ENCODE results near the gene PGRMC2. TPM values are rescaled to one million over a fixed set of nuclear protein-coding genes. Genes with fewer than 3 reads are reported as not detected.
"Not testable (repeated sequence)": the region's sequence is repeated elsewhere in the genome, so short reads cannot be mapped to it uniquely, and the experiment has no call there.

The PGRMC2 gene
- total RNA-seq, 1 experiment from 2014 or later: 11.4 TPM

- H3F3A ChIP-seq (ENCODE audit: low read length, unreplicated experiment); BruUV-seq (replicated peaks); H4K20me1 ChIP-seq (ENCODE audit: low read length); H3K4me1 ChIP-seq (ENCODE audit: insufficient read depth, low read length); H3K4me3 ChIP-seq (ENCODE audit: low read length); DNase-seq; H3K27me3 ChIP-seq (ENCODE audit: low read length); H3K79me2 ChIP-seq (ENCODE audit: low read length); ATAC-seq; H3K4me2 ChIP-seq (ENCODE audit: low read length); H3K27ac ChIP-seq (ENCODE audit: low read length); H3K9me3 ChIP-seq (ENCODE audit: low read length); CTCF ChIA-PET; POLR2A ChIA-PET (ENCODE audit: unreplicated experiment); H3K9ac ChIP-seq (ENCODE audit: low read length); H3K9me2 ChIP-seq (replicated peaks; ENCODE audit: low read length); intact Hi-C loops (cut with micrococcal nuclease); H2AFZ ChIP-seq (ENCODE audit: low read length); H3K36me3 ChIP-seq (ENCODE audit: low read depth, low read length): not testable (repeated sequence)
Observed at GRCh38 chr4:128259889-128260288, 27.7 kb downstream of the PGRMC2 start.

- ATAC-seq; H3F3A ChIP-seq (ENCODE audit: low read length, unreplicated experiment); H4K20me1 ChIP-seq (ENCODE audit: low read length); H3K9me2 ChIP-seq (replicated peaks; ENCODE audit: low read length); H3K9ac ChIP-seq (ENCODE audit: low read length); H3K4me3 ChIP-seq (ENCODE audit: low read length); intact Hi-C loops (cut with micrococcal nuclease); POLR2A ChIA-PET (ENCODE audit: unreplicated experiment); H2AFZ ChIP-seq (ENCODE audit: low read length); H3K9me3 ChIP-seq (ENCODE audit: low read length); H3K4me2 ChIP-seq (ENCODE audit: low read length); H3K27me3 ChIP-seq (ENCODE audit: low read length); H3K27ac ChIP-seq (ENCODE audit: low read length); CTCF ChIA-PET; BruUV-seq (replicated peaks); H3K79me2 ChIP-seq (ENCODE audit: low read length); H3K4me1 ChIP-seq (ENCODE audit: insufficient read depth, low read length); DNase-seq; H3K36me3 ChIP-seq (ENCODE audit: low read depth, low read length): not testable (repeated sequence)
Observed at GRCh38 chr4:128258166-128258565, 29.4 kb downstream of the PGRMC2 start.

- no peak overlapping the region for H2AFZ ChIP-seq (ENCODE audit: low read length)
- no peaks in the 10 kb centered on the region for H3K9me2 ChIP-seq (replicated peaks; ENCODE audit: low read length)
- no TSS peak for BruUV-seq (replicated peaks)
- H3K27ac ChIP-seq (ENCODE audit: low read length): no peak overlapping the region
- ChIA-PET POLR2A (ENCODE audit: unreplicated experiment) (no interaction called here), CTCF (no interaction called here)
- no peak overlapping the region for H3K9ac ChIP-seq (ENCODE audit: low read length)
- no peaks in the 10 kb centered on the region for H3K9me3 ChIP-seq (ENCODE audit: low read length)
- DNase-seq (no peak), ATAC-seq (no peak)
- no peaks in the 10 kb centered on the region for H3K4me1 ChIP-seq (ENCODE audit: insufficient read depth, low read length)
- no peaks in the 10 kb centered on the region for H3K27me3 ChIP-seq (ENCODE audit: low read length)
- H3K4me3 ChIP-seq (ENCODE audit: low read length): no peak overlapping the region
- no peaks in the 10 kb centered on the region for H3K79me2 ChIP-seq (ENCODE audit: low read length)
- intact Hi-C loops (cut with micrococcal nuclease): no loop called here
- H3F3A ChIP-seq (ENCODE audit: low read length, unreplicated experiment): no peaks in the 10 kb centered on the region
- H3K36me3 ChIP-seq (ENCODE audit: low read depth, low read length): no peaks in the 10 kb centered on the region; the same call in 1 of the 2 replicates
- no peak for TF ChIP-seq CTCF (conservative IDR thresholded peaks at IDR 0.05; ENCODE audit: low read depth, low read length)
- TF ChIP-seq EZH2phosphoT487 (IDR thresholded peaks at IDR 0.05; ENCODE audit: borderline replicate concordance, low read length): no peak
- TF ChIP-seq EZH2 (IDR thresholded peaks at IDR 0.05; ENCODE audit: low read length, unreplicated experiment): no peak
- H4K20me1 ChIP-seq (ENCODE audit: low read length): no peaks in the 10 kb centered on the region
- no peak overlapping the region for H3K4me2 ChIP-seq (ENCODE audit: low read length)
Observed at GRCh38 chr4:128256539-128256938, 31.1 kb downstream of the PGRMC2 start.

- Histone ChIP-seq H3K9me2 (replicated peaks; ENCODE audit: low read length) (no peaks in the 10 kb centered on the region), H3K9ac (ENCODE audit: low read length) (no peak overlapping the region), H3K4me2 (ENCODE audit: low read length) (no peak overlapping the region), H3K27me3 (ENCODE audit: low read length) (no peaks in the 10 kb centered on the region), H3F3A (ENCODE audit: low read length, unreplicated experiment) (no peaks in the 10 kb centered on the region), H3K79me2 (ENCODE audit: low read length) (no peaks in the 10 kb centered on the region), H3K27ac (ENCODE audit: low read length) (no peak overlapping the region), H3K36me3 (ENCODE audit: low read depth, low read length) (no peaks in the 10 kb centered on the region; the same call in 1 of the 2 replicates), H3K4me1 (ENCODE audit: insufficient read depth, low read length) (no peaks in the 10 kb centered on the region), H2AFZ (ENCODE audit: low read length) (no peak overlapping the region), H3K9me3 (ENCODE audit: low read length) (no peaks in the 10 kb centered on the region), H3K4me3 (ENCODE audit: low read length) (no peak overlapping the region), H4K20me1 (ENCODE audit: low read length) (no peaks in the 10 kb centered on the region)
- ATAC-seq (no peak), DNase-seq (no peak)
- no peak for TF ChIP-seq EZH2phosphoT487 (IDR thresholded peaks at IDR 0.05; ENCODE audit: borderline replicate concordance, low read length)
- no peak for TF ChIP-seq EZH2 (IDR thresholded peaks at IDR 0.05; ENCODE audit: low read length, unreplicated experiment)
- no peak for TF ChIP-seq CTCF (conservative IDR thresholded peaks at IDR 0.05; ENCODE audit: low read depth, low read length)
- CTCF ChIA-PET: no interaction called here
- intact Hi-C loops (cut with micrococcal nuclease): no loop called here
- POLR2A ChIA-PET (ENCODE audit: unreplicated experiment): no interaction called here
- no TSS peak for BruUV-seq (replicated peaks)
Observed at GRCh38 chr4:128255906-128256305, 31.7 kb downstream of the PGRMC2 start.

Measured in PC-3 (cell line).